ENCODE results near the gene EIF4G3.
"Not testable (repeated sequence)": the region's sequence is repeated elsewhere in the genome, so short reads cannot be mapped to it uniquely, and the experiment has no call there.

EIF4G3 gene

GRCh38 chr1:21032741-21033140 lies 144.0 kb downstream of the EIF4G3 start:
- DNase-seq (ENCODE audit: low read depth, low spot score) = no peak

- DNase-seq (ENCODE audit: low read depth, low spot score) = no peak
These were observed 146.5 kb downstream of the EIF4G3 start for GRCh38 chr1:21030181-21030580.

GRCh38 chr1:21028520-21029145 lies 148.1 kb downstream of the EIF4G3 start:
- no peak for DNase-seq (ENCODE audit: low read depth, low spot score)

GRCh38 chr1:21027805-21028204 lies 148.9 kb downstream of the EIF4G3 start:
- DNase-seq (ENCODE audit: low read depth, low spot score) = no peak

GRCh38 chr1:21024918-21025317 lies 151.8 kb downstream of the EIF4G3 start:
- no peak for DNase-seq (ENCODE audit: low read depth, low spot score)

DNA sequence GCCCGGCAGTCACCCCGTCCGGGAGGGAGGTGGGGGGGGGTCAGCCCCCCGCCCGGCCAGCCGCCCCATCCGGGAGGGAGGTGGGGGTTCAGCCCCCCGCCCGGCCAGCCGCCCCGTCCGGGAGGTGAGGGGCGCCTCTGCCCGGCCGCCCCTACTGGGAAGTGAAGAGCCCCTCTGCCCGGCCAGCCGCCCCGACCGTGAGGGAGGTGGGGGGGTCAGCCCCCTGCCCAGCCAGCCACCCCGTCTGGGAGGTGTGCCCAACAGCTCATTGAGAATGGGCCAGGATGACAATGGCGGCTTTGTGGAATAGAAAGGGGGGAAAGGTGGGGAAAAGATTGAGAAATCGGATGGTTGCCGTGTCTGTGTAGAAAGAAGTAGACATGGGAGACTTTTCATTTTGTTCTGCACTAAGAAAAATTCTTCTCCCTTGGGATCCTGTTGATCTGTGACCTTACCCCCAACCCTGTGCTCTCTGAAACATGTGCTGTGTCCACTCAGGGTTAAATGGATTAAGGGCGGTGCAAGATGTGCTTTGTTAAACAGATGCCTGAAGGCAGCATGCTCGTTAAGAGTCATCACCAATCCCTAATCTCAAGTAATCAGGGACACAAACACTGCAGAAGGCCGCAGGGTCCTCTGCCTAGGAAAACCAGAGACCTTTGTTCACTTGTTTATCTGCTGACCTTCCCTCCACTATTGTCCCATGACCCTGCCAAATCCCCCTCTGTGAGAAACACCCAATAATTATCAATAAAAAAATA lies 152.4 kb downstream of the EIF4G3 start:
- not testable (repeated sequence) for DNase-seq (ENCODE audit: low read depth, low spot score)

GRCh38 chr1:21022279-21023040 lies 154.2 kb downstream of the EIF4G3 start:
- peak; percentile 93 for DNase-seq (ENCODE audit: low read depth, low spot score)

GRCh38 chr1:21021311-21021710 lies 155.4 kb downstream of the EIF4G3 start:
- DNase-seq (ENCODE audit: low read depth, low spot score) = no peak

DNA sequence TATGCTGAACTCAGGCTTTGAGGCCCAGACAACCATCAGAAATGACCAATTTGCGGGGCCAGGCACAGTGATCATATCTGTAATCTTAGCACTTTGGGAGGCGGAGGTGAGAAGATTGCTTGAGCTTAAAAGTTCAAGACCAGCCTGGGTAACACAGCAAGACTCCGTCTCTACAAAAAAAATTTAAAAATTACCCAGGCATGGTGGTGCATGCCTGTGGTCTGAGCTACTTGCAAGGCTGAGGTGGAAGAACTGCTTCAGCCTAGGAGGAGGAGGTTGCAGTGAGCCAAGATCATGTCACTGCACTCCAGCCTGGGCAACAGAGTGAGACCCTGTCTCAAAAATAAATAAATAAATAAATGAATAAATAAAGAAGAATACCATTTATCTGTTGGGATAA lies 156.5 kb downstream of the EIF4G3 start:
- no peak for DNase-seq (ENCODE audit: low read depth, low spot score)

DNA sequence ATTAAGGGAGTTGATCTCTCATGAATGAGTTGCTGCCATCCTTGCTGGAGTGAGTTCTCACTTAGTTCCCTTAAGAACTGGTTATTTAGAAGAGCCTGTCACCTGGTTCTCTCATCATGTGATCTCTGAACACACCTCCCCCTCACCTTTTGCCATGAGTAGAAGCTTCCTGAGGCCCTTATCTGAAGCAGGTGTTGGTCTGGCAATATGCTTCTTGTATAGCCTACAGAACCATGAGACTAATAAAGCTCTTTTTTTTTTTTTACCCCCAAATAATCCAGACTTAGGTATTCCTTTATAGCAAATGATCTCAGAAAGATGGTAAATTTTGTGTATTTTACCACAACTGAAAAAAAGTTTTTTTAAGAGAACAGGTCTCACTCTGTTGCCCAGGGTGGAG lies 158.0 kb downstream of the EIF4G3 start:
- DNase-seq (ENCODE audit: low read depth, low spot score) = no peak

- DNase-seq (ENCODE audit: low read depth, low spot score) = no peak
These were observed 163.2 kb downstream of the EIF4G3 start for GRCh38 chr1:21013510-21013909.

GRCh38 chr1:21012937-21013336 lies 163.8 kb downstream of the EIF4G3 start:
- DNase-seq (ENCODE audit: low read depth, low spot score) = peak; percentile 54

- no peak for DNase-seq (ENCODE audit: low read depth, low spot score)
These were observed 168.8 kb downstream of the EIF4G3 start for GRCh38 chr1:21007876-21008275.

- no peak for DNase-seq (ENCODE audit: low read depth, low spot score)
These were observed 171.0 kb downstream of the EIF4G3 start for GRCh38 chr1:21005466-21006239.

- no peak for DNase-seq (ENCODE audit: low read depth, low spot score)
These were observed 173.2 kb downstream of the EIF4G3 start for GRCh38 chr1:21003281-21004045.

DNA sequence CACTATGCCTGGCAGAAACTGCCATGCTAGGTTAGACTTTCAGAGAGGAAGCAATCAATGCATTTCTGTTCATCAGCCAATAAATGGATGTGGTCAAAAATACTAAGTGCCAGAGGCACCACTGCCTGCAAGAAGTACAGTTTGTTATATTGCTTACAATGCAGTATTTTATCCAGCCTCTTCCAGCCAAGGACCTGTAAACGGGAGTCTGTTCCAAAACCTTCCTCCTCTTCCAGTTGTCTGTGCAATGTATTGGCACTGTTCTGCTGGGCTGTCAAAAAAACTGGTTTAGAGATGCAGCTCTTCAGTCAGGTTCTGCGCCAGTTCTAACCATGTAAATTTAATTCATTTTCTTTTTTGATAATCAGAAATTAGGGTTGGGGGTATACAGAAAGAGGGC lies 175.7 kb downstream of the EIF4G3 start:
- DNase-seq (ENCODE audit: low read depth, low spot score) = no peak

GRCh38 chr1:21000245-21000594 lies 176.5 kb downstream of the EIF4G3 start:
- DNase-seq (ENCODE audit: low read depth, low spot score) = no peak

GRCh38 chr1:20999525-21000244 lies 177.0 kb downstream of the EIF4G3 start:
- no peak for DNase-seq (ENCODE audit: low read depth, low spot score)

GRCh38 chr1:20998826-20999225 lies 177.9 kb downstream of the EIF4G3 start:
- DNase-seq (ENCODE audit: low read depth, low spot score) = no peak

GRCh38 chr1:20997602-20998224 lies 179.0 kb downstream of the EIF4G3 start:
- DNase-seq (ENCODE audit: low read depth, low spot score) = no peak

Data from smooth muscle cell of the brain vasculature (primary cell).